DMS153 treated with DMSO at 0.1 percent for 48 hours (cell line): ENCODE results near the gene MEIKIN.

Source experiments
- DNase-seq: peaks from one replicate; lab custom pipeline; 2025; ENCODE audit not compliant: unreplicated experiment; lab: John Stamatoyannopoulos, UW

The MEIKIN gene

GRCh38 chr5:131945551-131946168 lies at the start of gene MEIKIN:
Gene MEIKIN (minus strand): TSS chr5:131945663. CDS start chr5:131945505, 158 bp downstream.
- no peak for DNase-seq

DNA sequence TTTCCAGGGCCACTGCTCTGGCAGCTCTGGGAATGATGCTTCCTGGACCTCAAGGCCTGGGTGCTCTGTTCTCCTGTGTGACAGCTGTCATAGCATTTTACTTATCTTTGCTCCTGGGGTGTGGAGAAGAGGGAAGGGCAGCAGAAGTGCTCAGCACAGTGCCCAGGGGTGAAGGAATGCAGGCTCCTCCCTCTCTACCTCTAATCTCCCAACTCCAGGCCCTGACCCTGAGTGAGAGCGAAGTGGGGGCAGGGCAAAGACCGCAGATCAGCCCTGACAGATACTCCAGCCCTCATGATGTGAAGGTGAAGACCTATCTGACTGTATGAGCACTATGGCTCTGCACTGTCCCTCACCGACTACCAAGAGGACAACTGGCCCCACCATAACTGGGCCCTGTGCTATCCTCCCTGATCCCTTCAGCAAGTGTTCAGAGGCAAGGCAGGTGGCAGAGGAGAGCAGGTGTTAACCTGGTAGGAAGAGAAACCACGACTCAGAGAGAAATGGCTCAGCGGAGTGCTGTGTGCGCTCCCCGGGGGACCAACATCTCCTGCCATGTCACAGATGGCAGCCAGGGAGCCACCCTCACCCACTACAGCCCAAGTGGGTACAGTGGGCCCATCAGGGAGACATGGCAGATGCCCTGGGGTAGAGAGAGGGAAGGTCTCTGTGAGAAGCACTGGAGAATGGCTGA lies 49.2 kb upstream of the MEIKIN start:
- DNase-seq = no peak

DNA sequence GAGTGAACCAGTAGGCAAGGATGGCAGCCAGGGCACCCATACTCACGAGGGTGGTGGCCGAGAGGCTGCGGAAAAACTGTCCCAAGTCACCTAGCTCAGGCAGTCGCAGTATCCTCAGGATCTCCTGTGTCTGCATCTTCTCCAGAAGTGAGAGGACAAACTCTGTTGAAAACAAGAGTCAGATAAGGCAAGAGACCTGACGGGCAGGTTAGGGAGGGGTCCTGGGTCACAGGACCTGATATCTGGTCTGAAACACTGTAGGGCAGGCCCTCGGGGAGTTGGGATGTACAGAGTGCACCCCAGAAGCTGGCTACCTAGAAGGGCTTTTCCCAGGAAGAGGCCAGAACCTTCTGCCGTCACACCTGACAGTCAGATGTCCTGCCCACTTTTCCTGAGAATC lies 48.6 kb upstream of the MEIKIN start:
- DNase-seq = no peak

GRCh38 chr5:131993676-131994075 lies 48.2 kb upstream of the MEIKIN start:
- no peak for DNase-seq

- no peak for DNase-seq
Measured at GRCh38 chr5:131992370-131992769, 46.9 kb upstream of the MEIKIN start.

GRCh38 chr5:131991593-131992324 lies 46.3 kb upstream of the MEIKIN start:
- no peak for DNase-seq

DNA sequence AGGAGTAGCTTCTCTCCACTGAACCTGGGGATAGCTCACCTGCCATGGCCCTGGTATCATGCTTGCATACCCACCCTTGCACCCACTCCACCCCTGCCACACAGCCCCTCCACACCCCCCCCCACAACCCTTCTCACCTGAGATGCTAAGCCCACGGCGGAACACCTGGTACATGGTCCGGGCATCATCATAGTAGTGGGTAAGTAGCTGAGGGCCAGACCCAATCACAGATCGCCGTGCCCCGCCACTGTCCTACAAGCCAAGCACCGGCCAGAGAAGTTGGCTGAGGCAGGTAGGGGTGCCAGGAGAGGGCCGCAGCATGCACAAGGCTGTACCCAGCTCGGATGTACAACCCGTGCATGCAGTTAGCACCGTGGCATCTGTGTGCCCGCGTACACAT lies 45.3 kb upstream of the MEIKIN start:
- DNase-seq = no peak

DNA sequence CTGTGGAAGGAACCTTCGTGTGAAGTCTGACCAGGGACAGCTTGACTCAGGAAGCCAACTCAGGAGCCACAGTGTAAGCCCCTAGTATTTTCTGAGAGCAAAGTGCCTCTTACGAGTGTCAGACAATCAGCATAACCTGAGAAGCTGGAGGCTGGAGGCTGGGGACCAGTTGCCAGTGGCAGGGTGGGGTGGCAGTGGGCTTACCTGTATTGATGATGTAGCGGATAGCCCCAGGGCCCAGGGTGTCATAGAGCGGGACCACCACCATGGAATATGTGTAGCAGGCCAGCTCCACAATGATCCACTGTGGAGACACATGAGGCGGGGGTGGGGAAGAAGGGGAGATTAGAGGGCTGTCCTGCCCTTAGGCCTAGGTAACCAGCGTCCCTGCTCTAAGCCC lies 43.1 kb upstream of the MEIKIN start:
- no peak for DNase-seq

DNA sequence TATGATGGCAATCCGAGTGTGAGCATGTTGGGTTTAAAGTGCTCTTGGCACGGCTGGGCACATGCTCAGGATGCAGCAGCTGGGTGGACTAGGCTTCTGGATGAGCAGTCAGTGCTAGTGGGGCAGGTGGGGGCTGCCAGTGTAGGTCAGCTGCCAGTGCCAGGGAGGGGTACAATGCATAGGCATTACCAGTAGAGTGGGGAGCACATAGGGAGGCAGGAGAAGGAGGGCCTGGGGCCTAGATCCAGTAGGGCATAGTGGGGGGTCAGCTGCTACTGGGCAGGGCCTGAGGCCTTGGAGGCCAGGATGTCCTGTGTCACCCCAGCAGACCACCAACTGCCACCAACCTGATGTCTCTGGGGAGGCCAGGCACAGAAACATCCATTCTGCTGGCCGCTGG lies 41.8 kb upstream of the MEIKIN start:
- no peak for DNase-seq

GRCh38 chr5:131986161-131986912 lies 40.9 kb upstream of the MEIKIN start:
- no peak for DNase-seq

GRCh38 chr5:131984956-131985665 lies 39.6 kb upstream of the MEIKIN start:
- no peak for DNase-seq

- no peak for DNase-seq
Measured at GRCh38 chr5:131983244-131983771, 37.8 kb upstream of the MEIKIN start.

DNA sequence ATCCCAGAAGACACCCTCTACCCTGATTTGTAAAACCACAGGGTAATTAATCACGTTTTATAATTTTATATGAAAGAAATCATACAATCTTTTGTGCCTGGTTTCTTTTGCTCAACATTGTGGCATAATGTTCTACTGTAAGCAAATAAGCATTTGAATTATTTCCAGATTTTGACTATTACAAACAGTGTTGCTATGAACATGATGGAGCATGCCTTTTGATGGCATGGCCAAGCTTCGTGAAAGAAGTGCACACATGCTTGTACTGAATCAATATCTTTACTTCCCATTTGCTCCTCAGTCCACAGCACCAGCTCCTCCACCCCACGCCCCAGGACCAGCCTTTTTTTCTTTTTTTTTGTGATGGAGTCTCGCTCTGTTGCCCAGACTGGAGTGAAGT lies 36.1 kb upstream of the MEIKIN start:
- no peak for DNase-seq

DNA sequence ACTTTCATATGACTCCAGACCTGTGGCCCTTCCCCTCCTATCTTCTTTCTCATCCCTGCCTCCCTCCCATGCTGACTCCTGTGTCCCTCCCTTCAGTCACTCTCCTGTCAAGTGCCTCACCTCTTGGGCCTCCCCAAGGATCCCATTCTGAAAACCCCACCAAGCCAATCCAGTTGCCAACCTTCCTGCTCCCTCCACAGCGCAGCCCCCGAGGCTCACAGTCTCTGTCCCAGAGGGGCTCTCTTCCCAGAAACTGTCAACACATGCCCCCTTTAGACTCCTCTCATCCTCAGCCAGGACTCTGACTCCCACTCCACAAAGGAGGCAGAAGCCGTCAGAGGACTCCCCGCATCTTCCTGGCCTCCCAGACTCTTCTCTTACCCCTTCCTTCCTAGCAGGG lies 35.2 kb upstream of the MEIKIN start:
- DNase-seq = no peak

- no peak for DNase-seq
Measured at GRCh38 chr5:131979816-131980215, 34.4 kb upstream of the MEIKIN start.

GRCh38 chr5:131977212-131977604 lies 31.7 kb upstream of the MEIKIN start:
- no peak for DNase-seq

DNA sequence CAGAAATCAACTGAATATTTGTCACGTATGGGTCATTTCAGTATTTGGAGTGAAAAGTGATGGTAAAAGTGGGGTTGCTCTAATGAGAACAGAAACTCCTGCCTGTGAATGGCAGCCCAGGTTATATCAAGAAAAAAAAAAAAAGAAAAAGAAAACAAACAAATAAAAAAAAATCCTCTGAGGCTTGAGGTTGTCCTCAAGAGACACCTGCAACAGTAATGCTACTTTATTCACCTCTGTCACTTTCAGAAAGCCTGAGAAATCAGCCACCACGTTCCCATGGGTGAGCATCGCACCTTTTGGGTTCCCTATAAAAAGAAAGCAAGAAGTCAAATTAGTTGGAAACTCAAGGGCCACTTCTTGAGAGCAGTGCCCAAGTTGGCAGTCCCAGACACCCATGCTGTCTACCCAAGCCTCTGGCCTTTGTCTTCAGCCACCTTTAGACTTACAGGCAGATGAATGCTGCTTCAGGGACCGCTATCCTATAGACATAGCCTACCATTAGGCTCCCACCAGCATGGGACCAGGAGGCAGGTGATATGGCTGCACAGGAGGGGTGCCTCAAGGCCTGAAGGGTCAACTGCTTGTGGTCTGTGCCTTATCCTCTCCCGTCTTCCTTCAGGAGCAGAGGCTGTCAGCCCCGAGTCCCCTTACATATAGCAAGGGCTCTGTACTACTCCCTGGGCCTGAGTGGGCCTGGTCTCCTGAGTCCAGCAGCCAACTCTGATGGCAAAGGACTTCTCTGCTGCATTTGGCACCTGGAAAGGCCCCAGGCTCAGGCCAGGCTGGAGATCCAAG lies 31.1 kb upstream of the MEIKIN start:
- no peak for DNase-seq

GRCh38 chr5:131974956-131975726 lies 29.7 kb upstream of the MEIKIN start:
- DNase-seq = no peak

DNA sequence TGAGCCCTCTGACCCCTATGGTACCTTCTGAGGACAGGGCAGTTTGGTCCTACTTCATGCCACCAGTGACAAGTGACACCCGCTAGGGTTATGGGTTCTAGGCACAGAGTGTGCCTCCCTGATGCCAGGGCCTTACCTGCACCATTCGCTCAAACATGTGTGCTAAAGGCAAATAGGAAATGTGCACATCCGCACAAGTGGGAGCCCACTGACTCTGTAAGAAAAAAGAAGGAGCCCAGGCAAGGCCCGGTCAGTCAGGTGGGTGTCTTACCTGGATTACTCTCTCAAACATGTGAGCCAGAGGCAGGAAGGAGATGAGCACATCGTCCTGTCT lies 29.1 kb upstream of the MEIKIN start:
- no peak for DNase-seq
